GM23338 (cell line): ENCODE measurements around the gene RAPGEF5. TPM values are rescaled to one million over a fixed set of nuclear protein-coding genes. Genes with fewer than 3 reads are reported as not detected.

Experiments
- ATAC-seq: fragments of 200-7000 bp; cut with Tn5 transposase; 3 replicates; pipeline ENCODE4 v1.9.1; 2020
- DNase-seq: peaks from one replicate; pipeline ENCODE4 v3.0.0-alpha.2; 2015; ENCODE audit warnings: low spot score
- H2AFZ ChIP-seq: fragments of 200-600 bp; sonication (generic); 2 replicates; pipeline ENCODE4 v1.8.0; 2016; ENCODE audit warnings: antibody characterized with exemption, mild to moderate bottlenecking, moderate library complexity
- H3F3A ChIP-seq: fragments of 200-600 bp; sonication (generic); replicated peaks from 2 replicates; pipeline ENCODE4 v1.8.0; 2017; ENCODE audit warnings: antibody characterized with exemption, mixed run types, low read depth
- H3K27ac ChIP-seq: fragments of 200-600 bp; sonication (generic); 2 replicates; pipeline ENCODE4 v1.6.1; 2016; ENCODE audit warnings: low read depth
- H3K27me3 ChIP-seq: fragments of 200-600 bp; sonication (generic); 2 replicates; pipeline ENCODE4 v1.8.0; 2016; ENCODE audit warnings: mild to moderate bottlenecking, mixed run types, moderate library complexity; ENCODE audit not compliant: insufficient read depth
- H3K36me3 ChIP-seq: fragments of 200-600 bp; sonication (generic); 2 replicates; pipeline ENCODE4 v1.8.0; 2016; ENCODE audit warnings: mild to moderate bottlenecking; ENCODE audit not compliant: insufficient read depth
- H3K4me1 ChIP-seq: fragments of 200-600 bp; sonication (generic); 2 replicates; pipeline ENCODE4 v1.8.0; 2016; ENCODE audit warnings: mild to moderate bottlenecking, moderate library complexity; ENCODE audit not compliant: insufficient read depth
- H3K4me2 ChIP-seq: fragments of 200-600 bp; sonication (generic); 2 replicates; pipeline ENCODE4 v1.7.1; 2017; ENCODE audit warnings: mixed run types
- H3K4me3 ChIP-seq: fragments of 200-600 bp; sonication (generic); 2 replicates; pipeline ENCODE4 v1.6.1; 2016; ENCODE audit warnings: mixed run types
- H3K79me2 ChIP-seq: fragments of 200-600 bp; sonication (generic); replicated peaks from 2 replicates; pipeline ENCODE4 v1.8.0; 2017; ENCODE audit warnings: mild to moderate bottlenecking; ENCODE audit not compliant: insufficient read depth
- H3K9me2 ChIP-seq: fragments of 200-600 bp; sonication (generic); 2 replicates; pipeline ENCODE4 v1.8.0; 2017; ENCODE audit not compliant: insufficient read depth
- H4K20me1 ChIP-seq: fragments of 200-600 bp; sonication (generic); replicated peaks from 2 replicates; pipeline ENCODE4 v1.8.0; 2017; ENCODE audit warnings: mild to moderate bottlenecking; ENCODE audit not compliant: insufficient read depth
- H3K27ac Mint-ChIP-seq: 2 replicates; pipeline ENCODE4 v1.8.0; 2020; ENCODE audit warnings: inconsistent platforms, mild to moderate bottlenecking, moderate library complexity, mixed read lengths
- H3K27me3 Mint-ChIP-seq: 3 replicates; pipeline ENCODE4 v1.8.0; 2022; ENCODE audit warnings: low read depth, mild to moderate bottlenecking, moderate library complexity, mixed read lengths, inconsistent platforms; ENCODE audit not compliant: insufficient read depth, poor library complexity
- H3K36me3 Mint-ChIP-seq: 3 replicates; pipeline ENCODE4 v1.8.0; 2021; ENCODE audit warnings: low read depth, mild to moderate bottlenecking, inconsistent platforms, moderate library complexity, mixed read lengths
- H3K4me1 Mint-ChIP-seq: 3 replicates; pipeline ENCODE4 v1.8.0; 2020; ENCODE audit warnings: mild to moderate bottlenecking, inconsistent platforms, mixed read lengths
- H3K4me3 Mint-ChIP-seq: 3 replicates; pipeline ENCODE4 v1.8.0; 2021; ENCODE audit warnings: moderate library complexity, mild to moderate bottlenecking, inconsistent platforms, mixed read lengths
- H3K9me3 Mint-ChIP-seq: 3 replicates; pipeline ENCODE4 v1.8.0; 2020; ENCODE audit warnings: moderate library complexity, mild to moderate bottlenecking, inconsistent platforms, mixed read lengths
- CREB1 ChIP-seq: fragments of 250-450 bp; sonication (Bioruptor Pico); IDR thresholded peaks from 2 replicates; pipeline ENCODE4 v1.5.0; 2020; ENCODE audit warnings: low read depth, mild to moderate bottlenecking, moderate library complexity
- CTCF ChIP-seq, 2 experiments: fragments of 200-600 bp in 1 of 2; sonication (generic) in 1 of 2; conservative IDR thresholded peaks; 2 replicates each; pipeline versions ENCODE4 v1.5.1 to v1.6.1; 2016 to 2017; ENCODE audit warnings: antibody characterized with exemption in 2 of 2, low read depth in 2 of 2, mild to moderate bottlenecking in 2 of 2, moderate library complexity in 1 of 2
- ETS1 ChIP-seq: IDR thresholded peaks from 2 replicates; pipeline ENCODE4 v1.6.1; 2016; ENCODE audit warnings: antibody characterized with exemption
- EZH2 ChIP-seq: fragments of 200-600 bp; sonication (generic); IDR thresholded peaks from one replicate; pipeline ENCODE4 v1.8.0; 2017; ENCODE audit warnings: antibody characterized with exemption, mild to moderate bottlenecking, low read depth; ENCODE audit not compliant: unreplicated experiment
- EZH2phosphoT487 ChIP-seq: fragments of 200-600 bp; sonication (generic); IDR thresholded peaks from one replicate; pipeline ENCODE4 v1.8.1; 2018; ENCODE audit warnings: antibody characterized with exemption; ENCODE audit not compliant: unreplicated experiment
- JUNB ChIP-seq: IDR thresholded peaks from one replicate; pipeline ENCODE4 v1.6.1; 2016; ENCODE audit warnings: antibody characterized with exemption; ENCODE audit not compliant: unreplicated experiment
- NANOG ChIP-seq: IDR thresholded peaks from 2 replicates; pipeline ENCODE4 v1.6.1; 2016; ENCODE audit warnings: antibody characterized with exemption, borderline replicate concordance
- POLR2AphosphoS5 ChIP-seq: IDR thresholded peaks from 2 replicates; pipeline ENCODE4 v1.6.1; 2016; ENCODE audit warnings: antibody characterized with exemption, low read depth
- REST ChIP-seq: IDR thresholded peaks from one replicate; pipeline ENCODE4 v1.6.1; 2018; ENCODE audit warnings: antibody characterized with exemption; ENCODE audit not compliant: unreplicated experiment
- STAT1 ChIP-seq: IDR thresholded peaks from one replicate; pipeline ENCODE4 v1.6.1; 2016; ENCODE audit warnings: antibody characterized with exemption; ENCODE audit not compliant: unreplicated experiment
- ZNF114 ChIP-seq: fragments of 250-450 bp; sonication (Bioruptor Pico); IDR thresholded peaks from 2 replicates; pipeline ENCODE4 v1.5.0; 2020; ENCODE audit warnings: mild to moderate bottlenecking, moderate library complexity
- ZNF331 ChIP-seq: fragments of 250-450 bp; sonication (Bioruptor Pico); IDR thresholded peaks from 2 replicates; pipeline ENCODE4 v1.5.0; 2020; ENCODE audit warnings: low read depth, mild to moderate bottlenecking, moderate library complexity
- ZNF462 ChIP-seq: fragments of 250-450 bp; sonication (Bioruptor Pico); IDR thresholded peaks from 2 replicates; pipeline ENCODE4 v1.5.0; 2020; ENCODE audit warnings: mild to moderate bottlenecking, moderate library complexity
- polyA plus RNA-seq: library from polyadenylated mRNA; unstranded; fragments of >200 nt; fragmentation: Nextera tagmentation; extraction: Ambion mirVana; gene quantifications from 2 replicates; pipeline ENCODE4 v1.2.1, GENCODE V29; 2016
- total RNA-seq: library from RNA; depleted of rRNA; stranded (reverse); fragments of >200 nt; shearing (Covaris generic); gene quantifications from 2 replicates; pipeline ENCODE4 v1.2.3, GENCODE V29; 2014

RAPGEF5 gene
- total and polyA plus RNA-seq, 2 experiments from 2014 or later: 6.3 to 13.1 TPM

- no peak overlapping the region for H3K27ac ChIP-seq
- Mint-ChIP-seq H3K4me3 (no peak overlapping the region), H3K27me3 (peaks cover 4% of the 10 kb centered on the region), H3K9me3 (no peaks in the 10 kb centered on the region), H3K4me1 (peaks cover 9% of the 10 kb centered on the region; the same call in 2 of the 3 replicates), H3K27ac (no peak overlapping the region), H3K36me3 (no peaks in the 10 kb centered on the region)
- no peaks in the 10 kb centered on the region for H3K27me3 ChIP-seq
- H3K4me3 ChIP-seq: no peak overlapping the region
- DNase-seq (no peak), ATAC-seq (no peak)
- H2AFZ ChIP-seq: no peak overlapping the region
- no peak overlapping the region for H3K4me2 ChIP-seq
- 0 out of 2 replicates have a peak, but pooled peaks cover 3% of the 10 kb centered on the region for H3K4me1 ChIP-seq
- no peaks in the 10 kb centered on the region for H3K79me2 ChIP-seq
- TF ChIP-seq CREB1 (no peak), POLR2AphosphoS5 (no peak), ETS1 (no peak), NANOG (no peak), REST (no peak), CTCF (conservative IDR thresholded peaks at IDR 0.05; ENCODE audit: low read depth in 2 of 2) (no peak), EZH2 (no peak), ZNF331 (CRISPR knock-in tag) (no peak), ZNF114 (CRISPR knock-in tag) (no peak), EZH2phosphoT487 (no peak), ZNF462 (CRISPR knock-in tag) (no peak), STAT1 (no peak), JUNB (no peak)
- no peaks in the 10 kb centered on the region for H3F3A ChIP-seq
- no peaks in the 10 kb centered on the region for H4K20me1 ChIP-seq
- no peaks in the 10 kb centered on the region for H3K36me3 ChIP-seq
- H3K9me2 ChIP-seq: 0 out of 2 replicates have a peak, but pooled peaks cover 3% of the 10 kb centered on the region
Measured at GRCh38 chr7:22400936-22401553, 44.1 kb upstream of the RAPGEF5 start.
